ENCODE data around the gene EFNA1. TPM values are rescaled to one million over a fixed set of nuclear protein-coding genes. Genes with fewer than 3 reads are reported as not detected.

EFNA1 gene
- total and polyA plus RNA-seq, 2 of the 13 experiments (the other 11 are each of a cell fraction or from before 2014, with no cell fraction given): 81.8 to 874 TPM

DNA sequence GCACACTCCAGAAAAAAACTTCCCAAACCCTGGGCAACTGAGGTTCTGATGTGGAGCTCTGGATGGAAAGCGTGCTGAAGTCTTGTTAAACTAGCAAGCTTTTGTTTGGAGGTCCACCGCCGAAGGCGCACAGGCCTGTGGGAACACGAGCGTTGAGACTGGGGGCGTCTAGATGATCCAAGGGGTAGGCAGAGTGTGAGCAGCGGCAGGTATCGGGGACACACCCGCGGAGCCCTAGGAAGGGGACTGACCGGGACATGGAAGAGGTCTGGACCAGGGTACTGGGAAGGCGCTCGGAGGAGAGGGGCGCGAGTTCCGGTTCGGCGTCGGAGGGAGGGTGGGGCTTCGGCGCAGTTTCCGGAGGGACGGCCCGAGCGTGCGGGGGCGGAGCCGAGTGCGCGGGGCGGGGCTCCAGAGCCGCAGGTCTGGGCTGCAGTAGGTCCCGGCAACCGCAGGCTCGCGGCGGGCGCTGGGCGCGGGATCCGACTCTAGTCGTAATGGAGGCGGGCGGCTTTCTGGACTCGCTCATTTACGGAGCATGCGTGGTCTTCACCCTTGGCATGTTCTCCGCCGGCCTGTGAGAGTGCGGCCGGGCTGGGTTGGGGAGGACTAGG is 7.8 kb downstream of the EFNA1 start, which contains the start of gene SLC50A1 (continued):
- TF ChIP-seq, protein P1, sequence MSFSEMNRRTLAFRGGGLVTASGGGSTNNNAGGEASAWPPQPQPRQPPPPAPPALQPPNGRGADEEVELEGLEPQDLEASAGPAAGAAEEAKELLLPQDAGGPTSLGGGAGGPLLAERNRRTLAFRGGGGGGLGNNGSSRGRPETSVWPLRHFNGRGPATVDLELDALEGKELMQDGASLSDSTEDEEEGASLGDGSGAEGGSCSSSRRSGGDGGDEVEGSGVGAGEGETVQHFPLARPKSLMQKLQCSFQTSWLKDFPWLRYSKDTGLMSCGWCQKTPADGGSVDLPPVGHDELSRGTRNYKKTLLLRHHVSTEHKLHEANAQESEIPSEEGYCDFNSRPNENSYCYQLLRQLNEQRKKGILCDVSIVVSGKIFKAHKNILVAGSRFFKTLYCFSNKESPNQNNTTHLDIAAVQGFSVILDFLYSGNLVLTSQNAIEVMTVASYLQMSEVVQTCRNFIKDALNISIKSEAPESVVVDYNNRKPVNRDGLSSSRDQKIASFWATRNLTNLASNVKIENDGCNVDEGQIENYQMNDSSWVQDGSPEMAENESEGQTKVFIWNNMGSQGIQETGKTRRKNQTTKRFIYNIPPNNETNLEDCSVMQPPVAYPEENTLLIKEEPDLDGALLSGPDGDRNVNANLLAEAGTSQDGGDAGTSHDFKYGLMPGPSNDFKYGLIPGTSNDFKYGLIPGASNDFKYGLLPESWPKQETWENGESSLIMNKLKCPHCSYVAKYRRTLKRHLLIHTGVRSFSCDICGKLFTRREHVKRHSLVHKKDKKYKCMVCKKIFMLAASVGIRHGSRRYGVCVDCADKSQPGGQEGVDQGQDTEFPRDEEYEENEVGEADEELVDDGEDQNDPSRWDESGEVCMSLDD (CRISPR knock-in tag; IDR thresholded peaks at IDR 0.05; ENCODE audit: borderline replicate concordance): 0 out of 2 replicates have a peak, but pooled peaks have one; percentile 77
- TF ChIP-seq, protein P2, sequence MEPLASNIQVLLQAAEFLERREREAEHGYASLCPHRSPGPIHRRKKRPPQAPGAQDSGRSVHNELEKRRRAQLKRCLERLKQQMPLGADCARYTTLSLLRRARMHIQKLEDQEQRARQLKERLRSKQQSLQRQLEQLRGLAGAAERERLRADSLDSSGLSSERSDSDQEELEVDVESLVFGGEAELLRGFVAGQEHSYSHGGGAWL (CRISPR knock-in tag; IDR thresholded peaks at IDR 0.05): no peak
- TF ChIP-seq U2AF1 (optimal IDR thresholded peaks at IDR 0.05; ENCODE audit: low read depth, low read length) (no peak), ZNF607 (CRISPR knock-in tag; IDR thresholded peaks at IDR 0.05; ENCODE audit: borderline replicate concordance) (peak; percentile 17; the same call in 1 of the 2 replicates), GATA4 (IDR thresholded peaks at IDR 0.05; ENCODE audit: borderline replicate concordance, low read depth) (0 out of 2 replicates have a peak, but pooled peaks have one; percentile 18), GTF3A (CRISPR knock-in tag; conservative IDR thresholded peaks at IDR 0.05) (peak; percentile 88; the same call in 1 of the 2 replicates), YY1 (IDR thresholded peaks at IDR 0.05; ENCODE audit: insufficient read depth, insufficient replicate concordance, low read depth, low read length) (peak; percentile 83), FOXA1 (IDR thresholded peaks at IDR 0.05) (no peak), FOXA1 (CRISPR knock-in tag; IDR thresholded peaks at IDR 0.05) (no peak), SETDB1 (CRISPR knock-in tag; IDR thresholded peaks at IDR 0.05; ENCODE audit: borderline replicate concordance) (no peak; the same call in 1 of the 2 replicates), KDM3A (CRISPR knock-in tag; IDR thresholded peaks at IDR 0.05; ENCODE audit: low read depth) (no peak), RBAK (CRISPR knock-in tag; IDR thresholded peaks at IDR 0.05) (no peak), ZNF329 (CRISPR knock-in tag; IDR thresholded peaks at IDR 0.05; ENCODE audit: low read depth) (0 out of 2 replicates have a peak, but pooled peaks have one; percentile 20)
- TF ChIP-seq, protein P3, sequence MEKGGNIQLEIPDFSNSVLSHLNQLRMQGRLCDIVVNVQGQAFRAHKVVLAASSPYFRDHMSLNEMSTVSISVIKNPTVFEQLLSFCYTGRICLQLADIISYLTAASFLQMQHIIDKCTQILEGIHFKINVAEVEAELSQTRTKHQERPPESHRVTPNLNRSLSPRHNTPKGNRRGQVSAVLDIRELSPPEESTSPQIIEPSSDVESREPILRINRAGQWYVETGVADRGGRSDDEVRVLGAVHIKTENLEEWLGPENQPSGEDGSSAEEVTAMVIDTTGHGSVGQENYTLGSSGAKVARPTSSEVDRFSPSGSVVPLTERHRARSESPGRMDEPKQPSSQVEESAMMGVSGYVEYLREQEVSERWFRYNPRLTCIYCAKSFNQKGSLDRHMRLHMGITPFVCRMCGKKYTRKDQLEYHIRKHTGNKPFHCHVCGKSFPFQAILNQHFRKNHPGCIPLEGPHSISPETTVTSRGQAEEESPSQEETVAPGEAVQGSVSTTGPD (CRISPR knock-in tag; IDR thresholded peaks at IDR 0.05): no peak
- TF ChIP-seq, protein P4, sequence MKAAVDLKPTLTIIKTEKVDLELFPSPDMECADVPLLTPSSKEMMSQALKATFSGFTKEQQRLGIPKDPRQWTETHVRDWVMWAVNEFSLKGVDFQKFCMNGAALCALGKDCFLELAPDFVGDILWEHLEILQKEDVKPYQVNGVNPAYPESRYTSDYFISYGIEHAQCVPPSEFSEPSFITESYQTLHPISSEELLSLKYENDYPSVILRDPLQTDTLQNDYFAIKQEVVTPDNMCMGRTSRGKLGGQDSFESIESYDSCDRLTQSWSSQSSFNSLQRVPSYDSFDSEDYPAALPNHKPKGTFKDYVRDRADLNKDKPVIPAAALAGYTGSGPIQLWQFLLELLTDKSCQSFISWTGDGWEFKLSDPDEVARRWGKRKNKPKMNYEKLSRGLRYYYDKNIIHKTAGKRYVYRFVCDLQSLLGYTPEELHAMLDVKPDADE (CRISPR knock-in tag; IDR thresholded peaks at IDR 0.05): peak; percentile 36; the same call in 1 of the 2 replicates
- TF ChIP-seq, protein P5, sequence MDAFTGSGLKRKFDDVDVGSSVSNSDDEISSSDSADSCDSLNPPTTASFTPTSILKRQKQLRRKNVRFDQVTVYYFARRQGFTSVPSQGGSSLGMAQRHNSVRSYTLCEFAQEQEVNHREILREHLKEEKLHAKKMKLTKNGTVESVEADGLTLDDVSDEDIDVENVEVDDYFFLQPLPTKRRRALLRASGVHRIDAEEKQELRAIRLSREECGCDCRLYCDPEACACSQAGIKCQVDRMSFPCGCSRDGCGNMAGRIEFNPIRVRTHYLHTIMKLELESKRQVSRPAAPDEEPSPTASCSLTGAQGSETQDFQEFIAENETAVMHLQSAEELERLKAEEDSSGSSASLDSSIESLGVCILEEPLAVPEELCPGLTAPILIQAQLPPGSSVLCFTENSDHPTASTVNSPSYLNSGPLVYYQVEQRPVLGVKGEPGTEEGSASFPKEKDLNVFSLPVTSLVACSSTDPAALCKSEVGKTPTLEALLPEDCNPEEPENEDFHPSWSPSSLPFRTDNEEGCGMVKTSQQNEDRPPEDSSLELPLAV (CRISPR knock-in tag; conservative IDR thresholded peaks at IDR 0.05; ENCODE audit: low read depth): no peak
- TF ChIP-seq, protein P6, sequence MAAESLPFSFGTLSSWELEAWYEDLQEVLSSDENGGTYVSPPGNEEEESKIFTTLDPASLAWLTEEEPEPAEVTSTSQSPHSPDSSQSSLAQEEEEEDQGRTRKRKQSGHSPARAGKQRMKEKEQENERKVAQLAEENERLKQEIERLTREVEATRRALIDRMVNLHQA (CRISPR knock-in tag; IDR thresholded peaks at IDR 0.05): no peak
- TF ChIP-seq, protein P7, sequence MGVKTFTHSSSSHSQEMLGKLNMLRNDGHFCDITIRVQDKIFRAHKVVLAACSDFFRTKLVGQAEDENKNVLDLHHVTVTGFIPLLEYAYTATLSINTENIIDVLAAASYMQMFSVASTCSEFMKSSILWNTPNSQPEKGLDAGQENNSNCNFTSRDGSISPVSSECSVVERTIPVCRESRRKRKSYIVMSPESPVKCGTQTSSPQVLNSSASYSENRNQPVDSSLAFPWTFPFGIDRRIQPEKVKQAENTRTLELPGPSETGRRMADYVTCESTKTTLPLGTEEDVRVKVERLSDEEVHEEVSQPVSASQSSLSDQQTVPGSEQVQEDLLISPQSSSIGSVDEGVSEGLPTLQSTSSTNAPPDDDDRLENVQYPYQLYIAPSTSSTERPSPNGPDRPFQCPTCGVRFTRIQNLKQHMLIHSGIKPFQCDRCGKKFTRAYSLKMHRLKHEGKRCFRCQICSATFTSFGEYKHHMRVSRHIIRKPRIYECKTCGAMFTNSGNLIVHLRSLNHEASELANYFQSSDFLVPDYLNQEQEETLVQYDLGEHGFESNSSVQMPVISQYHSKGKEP (CRISPR knock-in tag; IDR thresholded peaks at IDR 0.05): peak; percentile 54; the same call in 1 of the 2 replicates

Measured in HepG2 (cell line).